Measurements from ENCODE around the gene MLNR.

The MLNR gene

GRCh38 chr13:49247643-49248621 is 27.8 kb downstream of the MLNR start, which contains the start of gene CDADC1:
TSS of gene CDADC1 (plus strand) at chr13:49247925. CDS start at chr13:49248038, 113 bp downstream.
- H3K4me1 ChIP-seq (ENCODE audit: control insufficient read depth in 5 of 5, insufficient read depth in 5 of 5, low read length in 5 of 5) = peaks cover 0 to 21% (median 17%) of the 10 kb centered on the region in 5 donors
- no peaks in the 10 kb centered on the region for H3K27me3 ChIP-seq (ENCODE audit: control insufficient read depth in 5 of 5, insufficient read depth in 4 of 5, low read length in 5 of 5)
- no peaks in the 10 kb centered on the region for H3K9me3 ChIP-seq (ENCODE audit: control insufficient read depth in 5 of 5, low read length in 5 of 5)
- H3K9ac ChIP-seq (ENCODE audit: low read length in 5 of 5) = peak within 1 kb of the TSS; percentile 92 to 100 (median 95)
- H3K36me3 ChIP-seq (ENCODE audit: control insufficient read depth in 5 of 5, insufficient read depth in 5 of 5, low read length in 5 of 5) = peaks cover 0 to 6% (median 3%) of the 10 kb centered on the region in 5 donors
- peak within 1 kb of the TSS; percentile 92 for H3K27ac ChIP-seq (ENCODE audit: low read depth, low read length)
- peak within 1 kb of the TSS; percentile 82 to 99 (median 92) for H3K4me3 ChIP-seq (ENCODE audit: low read depth in 1 of 5, low read length in 5 of 5)

- Histone ChIP-seq H3K4me1 (ENCODE audit: control insufficient read depth in 5 of 5, insufficient read depth in 5 of 5, low read length in 5 of 5) (peaks cover 0 to 21% (median 17%) of the 10 kb centered on the region in 5 donors), H3K9ac (ENCODE audit: low read length in 5 of 5) (peak overlapping the region; percentile 92 to 100 (median 95)), H3K36me3 (ENCODE audit: control insufficient read depth in 5 of 5, insufficient read depth in 5 of 5, low read length in 5 of 5) (peaks cover 0 to 6% (median 3%) of the 10 kb centered on the region in 5 donors), H3K9me3 (ENCODE audit: control insufficient read depth in 5 of 5, low read length in 5 of 5) (no peaks in the 10 kb centered on the region), H3K27me3 (ENCODE audit: control insufficient read depth in 5 of 5, insufficient read depth in 4 of 5, low read length in 5 of 5) (no peaks in the 10 kb centered on the region), H3K27ac (ENCODE audit: low read depth, low read length) (peak overlapping the region; percentile 92), H3K4me3 (ENCODE audit: low read depth in 1 of 5, low read length in 5 of 5) (peak overlapping the region; percentile 82 to 99 (median 92))
Observed at GRCh38 chr13:49248622-49249002, 28.5 kb downstream of the MLNR start.

GRCh38 chr13:49251326-49251725 is 31.2 kb downstream of the MLNR start:
- no peak overlapping the region for H3K4me3 ChIP-seq (ENCODE audit: low read depth in 1 of 5, low read length in 5 of 5)
- H3K27me3 ChIP-seq (ENCODE audit: control insufficient read depth in 5 of 5, insufficient read depth in 4 of 5, low read length in 5 of 5) = no peaks in the 10 kb centered on the region
- peaks cover 0 to 16% (median 15%) of the 10 kb centered on the region in 5 donors for H3K36me3 ChIP-seq (ENCODE audit: control insufficient read depth in 5 of 5, insufficient read depth in 5 of 5, low read length in 5 of 5)
- H3K9ac ChIP-seq (ENCODE audit: low read length in 5 of 5) = no peak overlapping the region
- no peak overlapping the region for H3K27ac ChIP-seq (ENCODE audit: low read depth, low read length)
- H3K4me1 ChIP-seq (ENCODE audit: control insufficient read depth in 5 of 5, insufficient read depth in 5 of 5, low read length in 5 of 5) = peaks cover 0 to 21% (median 17%) of the 10 kb centered on the region in 5 donors
- H3K9me3 ChIP-seq (ENCODE audit: control insufficient read depth in 5 of 5, low read length in 5 of 5) = no peaks in the 10 kb centered on the region

GRCh38 chr13:49253310-49253709 is 33.2 kb downstream of the MLNR start:
- no peaks in the 10 kb centered on the region for H3K9me3 ChIP-seq (ENCODE audit: control insufficient read depth in 5 of 5, low read length in 5 of 5)
- H3K4me3 ChIP-seq (ENCODE audit: low read depth in 1 of 5, low read length in 5 of 5) = no peak overlapping the region
- peaks cover 0 to 17% (median 17%) of the 10 kb centered on the region in 5 donors for H3K36me3 ChIP-seq (ENCODE audit: control insufficient read depth in 5 of 5, insufficient read depth in 5 of 5, low read length in 5 of 5)
- no peaks in the 10 kb centered on the region for H3K27me3 ChIP-seq (ENCODE audit: control insufficient read depth in 5 of 5, insufficient read depth in 4 of 5, low read length in 5 of 5)
- peaks cover 0 to 20% (median 11%) of the 10 kb centered on the region in 5 donors for H3K4me1 ChIP-seq (ENCODE audit: control insufficient read depth in 5 of 5, insufficient read depth in 5 of 5, low read length in 5 of 5)
- H3K9ac ChIP-seq (ENCODE audit: low read length in 5 of 5) = no peak overlapping the region
- no peak overlapping the region for H3K27ac ChIP-seq (ENCODE audit: low read depth, low read length)

GRCh38 chr13:49254007-49254406 is 33.9 kb downstream of the MLNR start:
- Histone ChIP-seq H3K9me3 (ENCODE audit: control insufficient read depth in 5 of 5, low read length in 5 of 5) (no peaks in the 10 kb centered on the region), H3K27ac (ENCODE audit: low read depth, low read length) (no peak overlapping the region), H3K4me3 (ENCODE audit: low read depth in 1 of 5, low read length in 5 of 5) (no peak overlapping the region), H3K36me3 (ENCODE audit: control insufficient read depth in 5 of 5, insufficient read depth in 5 of 5, low read length in 5 of 5) (peaks cover 4 to 17% (median 17%) of the 10 kb centered on the region in 5 donors), H3K4me1 (ENCODE audit: control insufficient read depth in 5 of 5, insufficient read depth in 5 of 5, low read length in 5 of 5) (peaks cover 0 to 16% (median 4%) of the 10 kb centered on the region in 5 donors), H3K9ac (ENCODE audit: low read length in 5 of 5) (no peak overlapping the region), H3K27me3 (ENCODE audit: control insufficient read depth in 5 of 5, insufficient read depth in 4 of 5, low read length in 5 of 5) (no peaks in the 10 kb centered on the region)

GRCh38 chr13:49256841-49257240 is 36.7 kb downstream of the MLNR start:
- Histone ChIP-seq H3K4me1 (ENCODE audit: control insufficient read depth in 5 of 5, insufficient read depth in 5 of 5, low read length in 5 of 5) (peaks cover 0 to 11% (median 2%) of the 10 kb centered on the region in 5 donors), H3K9ac (ENCODE audit: low read length in 5 of 5) (no peak overlapping the region), H3K27ac (ENCODE audit: low read depth, low read length) (no peak overlapping the region), H3K36me3 (ENCODE audit: control insufficient read depth in 5 of 5, insufficient read depth in 5 of 5, low read length in 5 of 5) (peaks cover 25 to 43% (median 37%) of the 10 kb centered on the region in 5 donors), H3K4me3 (ENCODE audit: low read depth in 1 of 5, low read length in 5 of 5) (no peak overlapping the region), H3K27me3 (ENCODE audit: control insufficient read depth in 5 of 5, insufficient read depth in 4 of 5, low read length in 5 of 5) (no peaks in the 10 kb centered on the region), H3K9me3 (ENCODE audit: control insufficient read depth in 5 of 5, low read length in 5 of 5) (no peaks in the 10 kb centered on the region)

- Histone ChIP-seq H3K9ac (ENCODE audit: low read length in 5 of 5) (peak overlapping the region in 4 of 5 donors; percentile 33 to 81 (median 61)), H3K4me3 (ENCODE audit: low read depth in 1 of 5, low read length in 5 of 5) (peak overlapping the region; percentile 50 to 66 (median 59)), H3K9me3 (ENCODE audit: control insufficient read depth in 5 of 5, low read length in 5 of 5) (no peaks in the 10 kb centered on the region), H3K27ac (ENCODE audit: low read depth, low read length) (no peak overlapping the region), H3K27me3 (ENCODE audit: control insufficient read depth in 5 of 5, insufficient read depth in 4 of 5, low read length in 5 of 5) (no peaks in the 10 kb centered on the region), H3K4me1 (ENCODE audit: control insufficient read depth in 5 of 5, insufficient read depth in 5 of 5, low read length in 5 of 5) (peaks cover 0 to 11% (median 2%) of the 10 kb centered on the region in 5 donors), H3K36me3 (ENCODE audit: control insufficient read depth in 5 of 5, insufficient read depth in 5 of 5, low read length in 5 of 5) (peaks cover 30 to 46% (median 38%) of the 10 kb centered on the region in 5 donors)
Observed at GRCh38 chr13:49258089-49258796, 38.1 kb downstream of the MLNR start.

GRCh38 chr13:49259586-49259985 is 39.4 kb downstream of the MLNR start:
- Histone ChIP-seq H3K4me1 (ENCODE audit: control insufficient read depth in 5 of 5, insufficient read depth in 5 of 5, low read length in 5 of 5) (peaks cover 0 to 11% (median 2%) of the 10 kb centered on the region in 5 donors), H3K9me3 (ENCODE audit: control insufficient read depth in 5 of 5, low read length in 5 of 5) (no peaks in the 10 kb centered on the region), H3K27me3 (ENCODE audit: control insufficient read depth in 5 of 5, insufficient read depth in 4 of 5, low read length in 5 of 5) (no peaks in the 10 kb centered on the region), H3K4me3 (ENCODE audit: low read depth in 1 of 5, low read length in 5 of 5) (no peak overlapping the region), H3K36me3 (ENCODE audit: control insufficient read depth in 5 of 5, insufficient read depth in 5 of 5, low read length in 5 of 5) (peaks cover 34 to 47% (median 38%) of the 10 kb centered on the region in 5 donors), H3K9ac (ENCODE audit: low read length in 5 of 5) (no peak overlapping the region), H3K27ac (ENCODE audit: low read depth, low read length) (no peak overlapping the region)

GRCh38 chr13:49262634-49263033 is 42.5 kb downstream of the MLNR start:
- Histone ChIP-seq H3K4me1 (ENCODE audit: control insufficient read depth in 5 of 5, insufficient read depth in 5 of 5, low read length in 5 of 5) (peaks cover 0 to 2% (median 0%) of the 10 kb centered on the region in 5 donors), H3K4me3 (ENCODE audit: low read depth in 1 of 5, low read length in 5 of 5) (no peak overlapping the region), H3K27ac (ENCODE audit: low read depth, low read length) (no peak overlapping the region), H3K9ac (ENCODE audit: low read length in 5 of 5) (no peak overlapping the region), H3K36me3 (ENCODE audit: control insufficient read depth in 5 of 5, insufficient read depth in 5 of 5, low read length in 5 of 5) (peaks cover 30 to 49% (median 35%) of the 10 kb centered on the region in 5 donors), H3K27me3 (ENCODE audit: control insufficient read depth in 5 of 5, insufficient read depth in 4 of 5, low read length in 5 of 5) (no peaks in the 10 kb centered on the region), H3K9me3 (ENCODE audit: control insufficient read depth in 5 of 5, low read length in 5 of 5) (no peaks in the 10 kb centered on the region)

Data from subcutaneous abdominal adipose tissue (tissue), 5 donors.